Measurements from ENCODE around the gene SLC25A48.

The SLC25A48 gene

DNA sequence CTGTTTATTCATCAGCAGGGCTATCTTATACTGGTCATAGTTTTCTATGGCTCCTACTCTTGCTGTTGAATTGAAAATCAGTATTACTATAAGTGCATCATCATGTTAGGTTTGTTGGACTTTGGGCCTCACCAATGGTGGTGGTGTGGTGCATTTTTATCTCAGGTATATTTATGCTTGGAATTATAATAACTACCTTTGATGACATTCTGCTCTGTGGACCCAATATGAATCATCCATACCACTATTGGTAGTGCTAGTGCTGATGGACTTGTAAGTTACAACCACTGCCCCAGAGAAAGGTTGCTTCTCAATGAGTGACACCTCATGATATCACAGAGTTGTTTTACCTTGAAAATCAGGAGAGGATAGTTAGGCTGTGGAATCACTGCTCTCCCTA is 33.1 kb downstream of the SLC25A48 start:
- no peak overlapping the region for H3K27ac ChIP-seq
- no peaks in the 10 kb centered on the region for H3K4me1 ChIP-seq
- H3K36me3 ChIP-seq: no peaks in the 10 kb centered on the region
- H4K20me1 ChIP-seq: no peaks in the 10 kb centered on the region
- no peak overlapping the region for H3K4me3 ChIP-seq
- H3K9me3 ChIP-seq: no peaks in the 10 kb centered on the region
- TF ChIP-seq Cebpa-rat (IDR thresholded peaks at IDR 0.05): no peak
- H3K9ac ChIP-seq: no peak overlapping the region
- no peaks in the 10 kb centered on the region for H3K27me3 ChIP-seq
- no peak overlapping the region for H3K4me2 ChIP-seq

DNA sequence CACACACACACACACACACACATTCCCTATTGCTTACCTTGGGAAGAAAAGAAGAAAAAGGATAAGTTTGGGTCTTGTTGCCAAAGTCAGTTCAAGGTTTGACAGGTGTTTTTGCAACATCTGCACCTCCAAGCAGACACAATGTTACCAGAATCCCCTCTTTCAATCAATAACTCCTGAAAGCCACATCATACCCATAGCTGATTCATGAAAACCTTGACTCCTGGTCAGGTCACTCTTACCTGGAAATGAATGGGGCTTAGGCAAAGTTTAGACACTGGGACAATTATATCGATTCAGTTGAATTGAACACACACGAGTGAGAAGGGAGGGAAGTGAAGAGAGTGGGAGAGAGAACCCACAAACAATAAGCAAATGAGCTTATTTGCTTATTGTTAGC is 34.2 kb downstream of the SLC25A48 start:
- Histone ChIP-seq H3K27me3 (no peaks in the 10 kb centered on the region), H4K20me1 (no peaks in the 10 kb centered on the region), H3K27ac (no peak overlapping the region), H3K4me2 (no peak overlapping the region), H3K9me3 (no peaks in the 10 kb centered on the region), H3K36me3 (no peaks in the 10 kb centered on the region), H3K9ac (no peak overlapping the region), H3K4me3 (no peak overlapping the region), H3K4me1 (no peaks in the 10 kb centered on the region)
- TF ChIP-seq Cebpa-rat (IDR thresholded peaks at IDR 0.05): no peak

DNA sequence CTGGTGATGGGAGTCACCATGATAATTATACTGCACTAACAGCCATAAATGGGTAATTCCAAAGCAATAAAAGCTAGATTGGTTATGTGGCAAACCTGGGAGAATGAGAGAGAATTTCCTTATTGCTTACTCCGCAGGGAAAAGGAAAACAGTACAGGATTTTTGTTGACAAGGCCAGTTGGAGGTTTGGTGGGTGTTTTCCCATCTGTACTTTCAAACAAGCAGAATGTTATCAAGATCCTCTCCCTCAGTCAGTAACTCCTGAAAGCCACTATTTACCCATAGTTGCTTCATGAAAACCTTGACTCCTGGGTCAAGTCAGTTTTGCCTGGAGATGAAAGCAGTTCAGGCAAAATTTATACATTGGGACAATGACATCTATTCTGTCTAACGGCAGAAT is 34.8 kb downstream of the SLC25A48 start:
- Histone ChIP-seq H3K9me3 (no peaks in the 10 kb centered on the region), H3K9ac (no peak overlapping the region), H3K4me2 (no peak overlapping the region), H3K27ac (no peak overlapping the region), H3K36me3 (no peaks in the 10 kb centered on the region), H3K4me3 (no peak overlapping the region), H3K27me3 (no peaks in the 10 kb centered on the region), H4K20me1 (no peaks in the 10 kb centered on the region), H3K4me1 (no peaks in the 10 kb centered on the region)
- TF ChIP-seq Cebpa-rat (IDR thresholded peaks at IDR 0.05): no peak

DNA sequence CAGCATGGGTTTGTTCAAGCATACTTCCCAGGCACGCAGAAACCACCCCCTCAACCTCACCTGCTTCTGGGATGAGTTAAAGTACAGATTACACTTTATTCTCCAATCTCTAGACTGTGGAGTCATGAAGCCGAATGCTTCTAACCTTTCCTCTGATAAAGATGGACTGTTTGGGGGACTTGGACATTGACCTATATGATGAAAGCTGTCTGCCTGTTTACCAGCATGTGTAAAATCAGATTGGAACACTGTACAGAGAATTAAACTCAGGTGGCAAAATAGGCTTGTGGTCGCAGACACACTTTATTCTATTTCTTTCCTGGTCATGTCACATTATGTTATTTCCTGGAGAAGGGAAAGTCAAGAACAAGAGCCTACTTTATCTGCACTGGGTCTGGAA is 35.5 kb downstream of the SLC25A48 start:
- Histone ChIP-seq H3K4me1 (no peaks in the 10 kb centered on the region), H3K9ac (no peak overlapping the region), H3K27me3 (no peaks in the 10 kb centered on the region), H3K27ac (no peak overlapping the region), H3K36me3 (no peaks in the 10 kb centered on the region), H3K9me3 (no peaks in the 10 kb centered on the region), H4K20me1 (no peaks in the 10 kb centered on the region), H3K4me2 (no peak overlapping the region), H3K4me3 (no peak overlapping the region)
- no peak for TF ChIP-seq Cebpa-rat (IDR thresholded peaks at IDR 0.05)

DNA sequence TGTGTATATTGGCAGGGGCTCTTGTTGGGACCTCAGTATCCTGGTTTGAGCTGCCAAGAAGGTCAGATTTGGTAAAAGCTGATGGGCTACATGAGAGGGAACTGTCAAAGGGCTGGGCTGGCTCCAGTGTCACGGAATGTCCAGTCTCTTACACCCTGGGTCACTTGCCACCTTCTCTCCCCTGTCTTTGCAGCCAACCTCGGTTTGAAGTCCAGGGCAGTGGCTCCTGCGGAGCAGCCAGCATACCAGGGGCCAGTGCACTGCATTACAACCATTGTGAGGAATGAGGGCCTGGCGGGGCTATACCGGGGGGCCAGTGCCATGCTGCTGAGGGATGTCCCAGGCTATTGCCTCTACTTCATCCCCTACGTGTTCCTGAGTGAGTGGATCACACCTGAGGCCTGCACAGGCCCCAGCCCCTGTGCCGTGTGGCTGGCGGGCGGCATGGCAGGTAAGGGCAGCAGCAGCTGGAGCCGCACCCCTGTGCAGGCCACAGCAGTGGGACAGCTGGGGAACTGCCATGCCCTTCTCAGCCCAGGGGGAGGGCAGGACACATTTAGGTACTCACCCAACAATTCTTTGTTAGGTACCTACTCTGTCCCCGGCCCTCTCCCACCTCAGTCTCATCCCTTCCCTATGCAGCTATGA is 36.9 kb downstream of the SLC25A48 start:
- Histone ChIP-seq H3K36me3 (no peaks in the 10 kb centered on the region), H3K27me3 (no peaks in the 10 kb centered on the region), H3K27ac (no peak overlapping the region), H3K9me3 (no peaks in the 10 kb centered on the region), H3K4me2 (no peak overlapping the region), H4K20me1 (no peaks in the 10 kb centered on the region), H3K4me1 (no peaks in the 10 kb centered on the region), H3K4me3 (no peak overlapping the region), H3K9ac (no peak overlapping the region)
- TF ChIP-seq Cebpa-rat (IDR thresholded peaks at IDR 0.05): no peak

DNA sequence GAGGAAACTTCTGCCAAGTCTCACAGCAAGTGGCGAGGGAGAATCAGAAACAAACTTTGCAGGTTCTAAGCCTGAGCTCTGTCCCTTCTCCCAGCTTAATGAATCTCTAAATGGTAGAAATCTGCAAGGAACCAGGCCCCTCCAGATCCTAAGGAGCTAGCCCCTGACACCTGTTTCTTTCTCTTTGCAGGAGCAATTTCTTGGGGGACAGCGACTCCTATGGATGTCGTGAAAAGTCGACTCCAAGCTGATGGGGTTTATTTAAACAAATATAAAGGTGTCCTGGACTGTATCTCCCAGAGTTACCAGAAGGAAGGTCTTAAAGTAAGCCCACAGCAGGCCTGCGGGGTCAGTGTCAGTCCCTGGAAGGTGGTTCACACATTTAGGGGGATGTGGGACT is 39.4 kb downstream of the SLC25A48 start:
- TF ChIP-seq Cebpa-rat (IDR thresholded peaks at IDR 0.05): no peak
- Histone ChIP-seq H3K27ac (no peak overlapping the region), H3K36me3 (no peaks in the 10 kb centered on the region), H3K9me3 (no peaks in the 10 kb centered on the region), H3K9ac (no peak overlapping the region), H3K27me3 (no peaks in the 10 kb centered on the region), H4K20me1 (no peaks in the 10 kb centered on the region), H3K4me3 (no peak overlapping the region), H3K4me1 (no peaks in the 10 kb centered on the region), H3K4me2 (no peak overlapping the region)

DNA sequence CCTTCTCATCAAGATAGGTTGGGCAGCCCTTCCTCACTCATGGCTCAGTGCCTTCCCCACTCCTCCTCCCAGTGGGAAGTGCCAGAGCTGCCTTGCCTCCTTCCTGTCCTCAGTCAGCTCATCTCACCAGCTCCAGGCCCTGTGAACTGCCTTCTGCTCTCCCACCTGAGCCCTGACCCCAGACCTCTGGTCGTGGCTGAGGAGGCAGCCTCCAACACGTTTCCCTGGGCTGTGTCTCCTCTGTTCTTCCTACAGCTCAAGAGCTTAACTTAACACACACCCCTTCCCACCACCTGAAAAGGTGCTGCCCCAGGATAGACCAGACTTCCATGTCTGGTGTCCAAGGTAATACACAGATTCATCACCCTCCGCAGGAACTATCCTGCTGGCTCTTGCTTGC is 40.0 kb downstream of the SLC25A48 start:
- no peak for TF ChIP-seq Cebpa-rat (IDR thresholded peaks at IDR 0.05)
- Histone ChIP-seq H3K9ac (no peak overlapping the region), H3K4me1 (no peaks in the 10 kb centered on the region), H3K4me2 (no peak overlapping the region), H3K36me3 (no peaks in the 10 kb centered on the region), H3K9me3 (no peaks in the 10 kb centered on the region), H4K20me1 (no peaks in the 10 kb centered on the region), H3K27ac (no peak overlapping the region), H3K27me3 (no peaks in the 10 kb centered on the region), H3K4me3 (no peak overlapping the region)

DNA sequence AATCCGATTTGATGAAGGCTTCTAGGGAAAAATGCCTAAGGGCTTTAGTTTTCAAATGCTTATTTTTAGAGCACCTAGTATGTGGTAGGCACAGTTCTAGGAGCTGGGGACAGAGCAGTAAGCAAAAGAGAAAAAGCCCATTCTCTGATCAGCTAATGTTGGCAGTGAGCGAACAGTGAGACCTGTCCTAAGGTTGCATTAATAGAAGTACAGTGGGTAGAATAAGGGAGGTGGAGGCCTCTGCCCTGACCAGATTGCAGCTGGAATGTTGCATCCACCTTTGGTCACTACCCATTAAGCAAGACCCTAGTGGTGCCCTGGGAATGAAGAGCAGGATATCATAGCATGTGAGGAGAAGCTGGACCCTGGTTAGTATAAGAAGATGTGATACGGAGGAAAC is 41.1 kb downstream of the SLC25A48 start:
- Histone ChIP-seq H3K4me1 (no peaks in the 10 kb centered on the region), H4K20me1 (no peaks in the 10 kb centered on the region), H3K9me3 (no peaks in the 10 kb centered on the region), H3K4me2 (no peak overlapping the region), H3K27me3 (no peaks in the 10 kb centered on the region), H3K36me3 (no peaks in the 10 kb centered on the region), H3K27ac (no peak overlapping the region), H3K9ac (no peak overlapping the region), H3K4me3 (no peak overlapping the region)
- TF ChIP-seq Cebpa-rat (IDR thresholded peaks at IDR 0.05): no peak

DNA sequence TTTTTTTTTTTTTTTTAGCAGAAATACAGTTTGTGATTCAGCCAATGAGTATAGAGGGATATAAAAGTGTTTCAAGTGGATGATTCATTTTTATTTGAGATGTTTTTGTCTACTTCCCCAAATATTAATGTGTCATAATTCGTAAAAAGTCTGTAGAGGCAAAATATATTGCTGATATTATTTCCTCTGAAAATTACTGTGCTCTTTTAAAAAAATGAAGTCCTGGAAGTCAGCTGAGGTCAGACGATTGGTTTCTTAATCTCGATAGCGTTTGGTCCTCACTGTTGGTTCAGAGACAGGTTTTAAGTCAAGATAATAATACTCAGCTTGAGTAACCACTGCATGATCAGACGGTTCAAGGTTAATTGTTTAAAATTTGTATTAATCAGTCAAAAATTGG is 41.7 kb downstream of the SLC25A48 start:
- Histone ChIP-seq H4K20me1 (no peaks in the 10 kb centered on the region), H3K27ac (no peak overlapping the region), H3K4me3 (no peak overlapping the region), H3K4me2 (no peak overlapping the region), H3K9me3 (no peaks in the 10 kb centered on the region), H3K27me3 (no peaks in the 10 kb centered on the region), H3K4me1 (no peaks in the 10 kb centered on the region), H3K9ac (no peak overlapping the region), H3K36me3 (no peaks in the 10 kb centered on the region)
- TF ChIP-seq Cebpa-rat (IDR thresholded peaks at IDR 0.05): no peak

DNA sequence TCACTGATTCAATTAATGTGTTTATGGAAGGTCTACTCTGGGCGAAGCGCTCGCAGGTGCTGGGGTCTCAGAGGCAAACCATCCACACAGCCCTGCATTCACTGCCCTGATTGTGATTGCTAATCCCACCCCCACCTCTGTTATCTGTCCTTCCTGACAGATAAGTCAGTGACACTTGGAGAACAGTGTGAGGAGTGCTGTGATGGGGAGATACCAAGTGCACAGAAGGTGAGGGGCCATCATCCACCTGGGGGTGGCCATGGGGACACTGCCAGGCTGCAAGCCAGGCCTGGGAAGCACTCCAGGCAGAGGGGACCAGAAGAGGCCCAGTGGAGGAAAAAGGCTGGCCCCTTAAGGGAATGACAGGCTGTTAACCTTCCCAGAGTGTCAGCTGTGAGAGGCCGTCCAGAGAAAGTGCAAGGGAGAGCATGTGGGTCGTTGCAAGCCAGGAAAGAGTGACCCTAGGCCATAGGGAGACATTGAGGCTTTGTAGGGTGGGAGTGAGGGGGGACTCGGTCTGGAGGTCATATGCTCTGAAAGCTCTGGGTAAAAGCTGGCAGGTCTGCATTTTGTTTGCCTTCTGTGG is 43.2 kb downstream of the SLC25A48 start:
- no peak overlapping the region for H3K4me3 ChIP-seq
- no peak overlapping the region for H3K27ac ChIP-seq
- H3K9ac ChIP-seq: no peak overlapping the region
- no peaks in the 10 kb centered on the region for H3K9me3 ChIP-seq
- no peak overlapping the region for H3K4me2 ChIP-seq
- no peaks in the 10 kb centered on the region for H3K36me3 ChIP-seq
- no peaks in the 10 kb centered on the region for H3K27me3 ChIP-seq
- H4K20me1 ChIP-seq: no peaks in the 10 kb centered on the region
- H3K4me1 ChIP-seq: no peaks in the 10 kb centered on the region
- no peak for TF ChIP-seq Cebpa-rat (IDR thresholded peaks at IDR 0.05)

DNA sequence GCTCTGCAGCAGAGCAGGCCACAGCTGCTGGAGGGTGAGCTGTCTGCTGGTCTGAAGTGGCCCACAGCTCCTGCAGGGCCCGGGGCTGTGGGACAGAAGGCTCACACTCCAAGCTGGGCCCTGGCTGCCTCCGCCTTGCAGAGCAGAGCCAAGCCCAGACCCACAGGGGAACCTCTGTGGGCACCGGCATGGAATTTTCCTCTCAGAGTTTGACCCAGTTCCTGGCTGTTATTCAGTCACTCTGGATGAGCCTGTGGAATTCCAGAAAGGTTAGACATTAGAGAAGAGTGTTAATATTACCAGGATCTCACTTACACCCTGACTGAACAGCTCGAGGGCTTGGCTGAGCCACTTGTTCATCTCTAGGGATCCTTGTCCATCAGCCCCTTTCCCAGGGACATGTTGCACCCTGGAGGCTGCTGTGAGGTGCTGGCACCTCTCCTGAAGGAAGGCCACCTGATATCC is 43.7 kb downstream of the SLC25A48 start:
- Histone ChIP-seq H3K4me2 (no peak overlapping the region), H3K27me3 (no peaks in the 10 kb centered on the region), H3K27ac (no peak overlapping the region), H3K4me1 (no peaks in the 10 kb centered on the region), H4K20me1 (no peaks in the 10 kb centered on the region), H3K9ac (no peak overlapping the region), H3K36me3 (no peaks in the 10 kb centered on the region), H3K9me3 (no peaks in the 10 kb centered on the region), H3K4me3 (no peak overlapping the region)
- no peak for TF ChIP-seq Cebpa-rat (IDR thresholded peaks at IDR 0.05)
